PC-3 (cell line): ENCODE results near the gene ZCCHC7. TPM values are rescaled to one million over a fixed set of nuclear protein-coding genes. Genes with fewer than 3 reads are reported as not detected.
A peak's percentile ranks its signal among the peaks of the same experiment; 100 is the strongest.

Source experiments
- ATAC-seq: fragments of 200-7000 bp; cut with Tn5 transposase; 2 replicates; pipeline ENCODE4 v1.9.1; 2020; ENCODE audit warnings: mild to moderate bottlenecking, moderate library complexity
- BruUV-seq: library from RNA; stranded (reverse); fragments of 400-500 nt; replicated peaks from 2 replicates; lab custom pipeline; 2021; lab: Mats Ljungman, UMichigan
- CTCF ChIA-PET: fragments of 300-600 bp; sonication (Branson Sonifier 250); formaldehyde crosslinking; loops from one replicate; lab custom pipeline; 2022; ENCODE audit warnings: antibody characterized with exemption; lab: Charles Lee
- POLR2A ChIA-PET: fragments of 300-600 bp; sonication (Branson Sonifier 250); formaldehyde crosslinking; loops from one replicate; lab custom pipeline; 2022; ENCODE audit warnings: antibody characterized with exemption; ENCODE audit not compliant: unreplicated experiment; lab: Charles Lee
- DNase-seq: peaks from one replicate; pipeline ENCODE4 v3.0.0-alpha.2; 2015
- H2AFZ ChIP-seq: fragments of 300-600 bp; sonication (generic); 2 replicates; pipeline ENCODE4 v1.6.0; 2016; ENCODE audit warnings: antibody characterized with exemption, low read length
- H3F3A ChIP-seq: fragments of 300-600 bp; sonication (generic); one replicate; pipeline ENCODE4 v1.6.0; 2017; ENCODE audit warnings: antibody characterized with exemption, low read length, control low read depth, mild to moderate bottlenecking; ENCODE audit not compliant: unreplicated experiment
- H3K27ac ChIP-seq: fragments of 300-600 bp; sonication (generic); 2 replicates; pipeline ENCODE4 v1.5.1; 2016; ENCODE audit warnings: mild to moderate bottlenecking, low read length
- H3K27me3 ChIP-seq: fragments of 300-600 bp; sonication (generic); 2 replicates; pipeline ENCODE4 v1.6.1; 2016; ENCODE audit warnings: low read length, mixed read lengths
- H3K36me3 ChIP-seq: fragments of 300-600 bp; sonication (generic); 2 replicates; pipeline ENCODE4 v1.6.1; 2016; ENCODE audit warnings: low read depth, mixed run types, low read length, mixed read lengths
- H3K4me1 ChIP-seq: fragments of 300-600 bp; sonication (generic); 2 replicates; pipeline ENCODE4 v1.5.1; 2016; ENCODE audit warnings: low read length; ENCODE audit not compliant: insufficient read depth
- H3K4me2 ChIP-seq: fragments of 300-600 bp; sonication (generic); 2 replicates; pipeline ENCODE4 v1.6.0; 2016; ENCODE audit warnings: low read length
- H3K4me3 ChIP-seq: fragments of 300-600 bp; sonication (generic); 2 replicates; pipeline ENCODE4 v1.5.1; 2016; ENCODE audit warnings: mild to moderate bottlenecking, low read length, mixed read lengths
- H3K79me2 ChIP-seq: fragments of 300-600 bp; sonication (generic); 2 replicates; pipeline ENCODE4 v1.6.1; 2017; ENCODE audit warnings: low read length, mixed read lengths
- H3K9ac ChIP-seq: fragments of 300-600 bp; sonication (generic); 2 replicates; pipeline ENCODE4 v1.6.0; 2016; ENCODE audit warnings: mild to moderate bottlenecking, low read length
- H3K9me2 ChIP-seq: fragments of 300-600 bp; sonication (generic); replicated peaks from 2 replicates; pipeline ENCODE4 v1.6.1; 2016; ENCODE audit warnings: mixed run types, low read length, mixed read lengths
- H3K9me3 ChIP-seq: fragments of 300-600 bp; sonication (generic); 2 replicates; pipeline ENCODE4 v1.6.1; 2016; ENCODE audit warnings: low read length, mixed read lengths
- H4K20me1 ChIP-seq: fragments of 300-600 bp; sonication (generic); 2 replicates; pipeline ENCODE4 v1.6.1; 2016; ENCODE audit warnings: low read length, mixed read lengths
- CTCF ChIP-seq: fragments of 300-600 bp; sonication (generic); conservative IDR thresholded peaks from 2 replicates; pipeline ENCODE4 v1.5.1; 2017; ENCODE audit warnings: antibody characterized with exemption, low read depth, mild to moderate bottlenecking, low read length
- EZH2 ChIP-seq: fragments of 300-600 bp; sonication (generic); IDR thresholded peaks from one replicate; pipeline ENCODE4 v1.6.1; 2017; ENCODE audit warnings: antibody characterized with exemption, mild to moderate bottlenecking, low read length; ENCODE audit not compliant: unreplicated experiment
- EZH2phosphoT487 ChIP-seq: fragments of 300-600 bp; sonication (generic); IDR thresholded peaks from 2 replicates; pipeline ENCODE4 v1.6.1; 2018; ENCODE audit warnings: mild to moderate bottlenecking, antibody characterized with exemption, low read length, borderline replicate concordance
- intact Hi-C: fragments of 100-400 bp; cut with micrococcal nuclease; formaldehyde crosslinking; loops from 2 replicates; pipeline ENCODE4 v1.9.0; 2023
- total RNA-seq: library from RNA; depleted of rRNA; stranded (reverse); fragments of >200 nt; gene quantifications from 2 replicates; pipeline ENCODE4 v1.2.3, GENCODE V29; 2014

ZCCHC7 gene
- total RNA-seq, 1 experiment from 2014 or later, result 6.5 TPM

- H3K9me3 ChIP-seq, result no peaks in the 10 kb centered on the region
- H3K9me2 ChIP-seq, result no peaks in the 10 kb centered on the region
- ATAC-seq (no peak), DNase-seq (peak; percentile 17)
- no peaks in the 10 kb centered on the region for H3K27me3 ChIP-seq
- no peak overlapping the region for H2AFZ ChIP-seq
- no peaks in the 10 kb centered on the region for H3F3A ChIP-seq
- no TSS peak for BruUV-seq
- TF ChIP-seq EZH2, result no peak
- no peak for TF ChIP-seq EZH2phosphoT487
- TF ChIP-seq CTCF, result peak; percentile 51
- H3K36me3 ChIP-seq, result no peaks in the 10 kb centered on the region
- no peaks in the 10 kb centered on the region for H3K79me2 ChIP-seq
- intact Hi-C loops, result no loop called here
- H4K20me1 ChIP-seq, result no peaks in the 10 kb centered on the region
- H3K4me1 ChIP-seq, result no peaks in the 10 kb centered on the region
- ChIA-PET POLR2A (no interaction called here), CTCF (no interaction called here)
- H3K27ac ChIP-seq, result no peak overlapping the region
- H3K9ac ChIP-seq, result no peak overlapping the region
- no peak overlapping the region for H3K4me3 ChIP-seq
- no peak overlapping the region for H3K4me2 ChIP-seq
Observed at GRCh38 chr9:37390759-37391158, 270.4 kb downstream of the ZCCHC7 start.

GRCh38 chr9:37392272-37392671 lies 271.9 kb downstream of the ZCCHC7 start:
- Histone ChIP-seq H3K36me3 (no peaks in the 10 kb centered on the region), H3K4me2 (no peak overlapping the region), H3K9me2 (no peaks in the 10 kb centered on the region), H3K27ac (no peak overlapping the region), H4K20me1 (no peaks in the 10 kb centered on the region), H3F3A (no peaks in the 10 kb centered on the region), H3K27me3 (no peaks in the 10 kb centered on the region), H2AFZ (no peak overlapping the region), H3K4me3 (no peak overlapping the region), H3K9ac (no peak overlapping the region), H3K9me3 (no peaks in the 10 kb centered on the region), H3K4me1 (no peaks in the 10 kb centered on the region), H3K79me2 (no peaks in the 10 kb centered on the region)
- CTCF ChIA-PET, result no interaction called here
- ATAC-seq (no peak), DNase-seq (no peak)
- POLR2A ChIA-PET, result no interaction called here
- BruUV-seq, result no TSS peak
- TF ChIP-seq CTCF (no peak), EZH2phosphoT487 (no peak), EZH2 (no peak)
- intact Hi-C loops, result no loop called here

- intact Hi-C loops, result no loop called here
- ATAC-seq, result no peak
- H3K4me2 ChIP-seq, result no peak overlapping the region
- no TSS peak for BruUV-seq
- TF ChIP-seq EZH2, result no peak
- TF ChIP-seq CTCF, result no peak
- no peak for TF ChIP-seq EZH2phosphoT487
- H3K27me3 ChIP-seq, result no peaks in the 10 kb centered on the region
- H3K4me3 ChIP-seq, result no peak overlapping the region
- H2AFZ ChIP-seq, result no peak overlapping the region
- no peaks in the 10 kb centered on the region for H3K9me2 ChIP-seq
- CTCF ChIA-PET, result no interaction called here
- no peak overlapping the region for H3K9ac ChIP-seq
- no peak for DNase-seq
- no peaks in the 10 kb centered on the region for H4K20me1 ChIP-seq
- POLR2A ChIA-PET, result no interaction called here
- H3K27ac ChIP-seq, result no peak overlapping the region
- H3F3A ChIP-seq, result no peaks in the 10 kb centered on the region
- H3K79me2 ChIP-seq, result no peaks in the 10 kb centered on the region
- no peaks in the 10 kb centered on the region for H3K36me3 ChIP-seq
- H3K9me3 ChIP-seq, result no peaks in the 10 kb centered on the region
- H3K4me1 ChIP-seq, result no peaks in the 10 kb centered on the region
Observed at GRCh38 chr9:37395229-37395628, 274.9 kb downstream of the ZCCHC7 start.
